SK-N-SH (cell line): ENCODE measurements around the gene UQCR11. TPM values are rescaled to one million over a fixed set of nuclear protein-coding genes. Genes with fewer than 3 reads are reported as not detected.
A peak's percentile ranks its signal among the peaks of the same experiment; 100 is the strongest.

ENCODE experiments used
- CTCF ChIA-PET: fragments of 300-600, 350-600 bp; formaldehyde crosslinking; extraction: SDS; loops from one replicate; lab custom pipeline; 2021; lab: Yijun Ruan, JAX
- POLR2A ChIA-PET: fragments of 350-600 bp; sonication (Branson Sonifier 250); formaldehyde crosslinking; extraction: SDS; loops from one replicate; lab custom pipeline; 2020; ENCODE audit warnings: antibody characterized with exemption, inconsistent platforms; lab: Yijun Ruan, JAX
- DNase-seq: peaks from one replicate; pipeline ENCODE4 v3.0.0; 2012
- H2AFZ ChIP-seq: fragments of 200-600 bp; sonication (generic); 2 replicates; pipeline ENCODE4 v1.8.1; 2016; ENCODE audit warnings: antibody characterized with exemption, mild to moderate bottlenecking, low read depth
- H3F3A ChIP-seq: fragments of 200-600 bp; sonication (generic); replicated peaks from 2 replicates; pipeline ENCODE3; 2016; ENCODE audit warnings: antibody characterized with exemption, mild to moderate bottlenecking; ENCODE audit not compliant: insufficient read depth
- H3K27ac ChIP-seq, 2 experiments: fragments of 200-500 bp in 1 of 2; fragments of 200-600 bp in 1 of 2; sonication (Bioruptor generic) in 1 of 2; sonication (generic), shearing (Covaris generic) in 1 of 2; 2 replicates each; pipeline versions ENCODE4 v1.5.1 to v1.6.1; 2014 to 2016; ENCODE audit warnings: low read depth in 2 of 2, inconsistent platforms in 1 of 2, low read length in 1 of 2, mild to moderate bottlenecking in 1 of 2, mixed read lengths in 1 of 2
- H3K27me3 ChIP-seq: fragments of 200-600 bp; sonication (generic), shearing (Covaris generic); 2 replicates; pipeline ENCODE4 v1.6.1; 2016; ENCODE audit warnings: mixed run types; ENCODE audit not compliant: insufficient read depth
- H3K36me3 ChIP-seq, 2 experiments: fragments of 200-500 bp in 1 of 2; fragments of 200-600 bp in 1 of 2; sonication (Bioruptor generic) in 1 of 2; sonication (generic) in 1 of 2; replicated peaks in 1 of 2; 2 replicates each; pipeline versions ENCODE3 to v1.5.1; 2014 to 2016; ENCODE audit warnings: low read length in 1 of 2, mild to moderate bottlenecking in 1 of 2; ENCODE audit not compliant: insufficient read depth in 2 of 2, control insufficient read depth in 1 of 2
- H3K4me1 ChIP-seq, 2 experiments: fragments of 200-500 bp in 1 of 2; fragments of 200-600 bp in 1 of 2; sonication (Bioruptor generic) in 1 of 2; sonication (generic), shearing (Covaris generic) in 1 of 2; 2 replicates each; pipeline versions ENCODE4 v1.5.1 to v1.6.1; 2014 to 2016; ENCODE audit warnings: low read depth in 1 of 2, low read length in 1 of 2, mixed run types in 1 of 2; ENCODE audit not compliant: insufficient read depth in 2 of 2, control insufficient read depth in 1 of 2
- H3K4me2 ChIP-seq: fragments of 200-600 bp; sonication (generic), shearing (Covaris generic); 2 replicates; pipeline ENCODE4 v1.6.1; 2017; ENCODE audit warnings: mixed run types
- H3K4me3 ChIP-seq, 2 experiments: fragments of 200-500 bp in 1 of 2; fragments of 200-600 bp in 1 of 2; sonication (Bioruptor generic) in 1 of 2; sonication (generic), shearing (Covaris generic) in 1 of 2; 2 replicates each; pipeline versions ENCODE4 v1.5.1 to v1.8.1; 2014 to 2016; ENCODE audit warnings: low read depth in 2 of 2, inconsistent platforms in 1 of 2, low read length in 1 of 2, mild to moderate bottlenecking in 1 of 2, mixed read lengths in 1 of 2, moderate library complexity in 1 of 2
- H3K79me2 ChIP-seq: fragments of 200-600 bp; sonication (generic); 2 replicates; pipeline ENCODE4 v1.8.1; 2017; ENCODE audit warnings: mild to moderate bottlenecking; ENCODE audit not compliant: insufficient read depth
- H3K9ac ChIP-seq: fragments of 200-600 bp; sonication (generic); 2 replicates; pipeline ENCODE4 v1.6.1; 2017; ENCODE audit warnings: mixed run types
- H3K9me2 ChIP-seq: fragments of 200-600 bp; sonication (generic); 2 replicates; pipeline ENCODE4 v1.6.1; 2017; ENCODE audit warnings: mixed run types
- H3K9me3 ChIP-seq: fragments of 200-600 bp; sonication (generic); 2 replicates; pipeline ENCODE4 v1.6.1; 2017; ENCODE audit warnings: mixed run types, mild to moderate bottlenecking, moderate library complexity
- H4K20me1 ChIP-seq: fragments of 200-600 bp; sonication (generic); 2 replicates; pipeline ENCODE4 v1.6.1; 2017; ENCODE audit warnings: mild to moderate bottlenecking, mixed run types; ENCODE audit not compliant: insufficient read depth
- CHD2 ChIP-seq: fragments of 150-350 bp; IDR thresholded peaks from 2 replicates; pipeline ENCODE4 v1.6.1; 2018; ENCODE audit warnings: low read length; ENCODE audit not compliant: partially characterized antibody
- CTCF ChIP-seq: fragments of 200-600 bp; sonication (generic); IDR thresholded peaks from 2 replicates; pipeline ENCODE4 v1.6.1; 2017; ENCODE audit warnings: antibody characterized with exemption, mild to moderate bottlenecking, moderate library complexity
- ELF1 ChIP-seq: IDR thresholded peaks from 2 replicates; pipeline ENCODE4 v1.4.0; 2012
- EP300 ChIP-seq, 2 experiments: IDR thresholded peaks; 2 replicates each; pipeline versions ENCODE4 v1.4.0 to v1.6.1; 2012; ENCODE audit warnings: borderline replicate concordance in 1 of 2, low read depth in 1 of 2, low read length in 1 of 2
- EZH2phosphoT487 ChIP-seq: fragments of 200-600 bp; sonication (generic); IDR thresholded peaks from 2 replicates; pipeline ENCODE4 v1.6.1; 2017; ENCODE audit warnings: low read depth, mixed run types, mild to moderate bottlenecking, antibody characterized with exemption, moderate library complexity, borderline replicate concordance
- FOSL2 ChIP-seq: IDR thresholded peaks from 2 replicates; pipeline ENCODE4 v1.4.0; 2012; ENCODE audit warnings: low read depth, mild to moderate bottlenecking, moderate library complexity, borderline replicate concordance
- FOXM1 ChIP-seq: IDR thresholded peaks from 2 replicates; pipeline ENCODE4 v1.4.0; 2012; ENCODE audit warnings: low read depth, mild to moderate bottlenecking
- GABPA ChIP-seq: IDR thresholded peaks from 2 replicates; pipeline ENCODE4 v1.4.0; 2012; ENCODE audit warnings: low read depth, mild to moderate bottlenecking
- JUND ChIP-seq: IDR thresholded peaks from 2 replicates; pipeline ENCODE4 v1.4.0; 2012
- POLR2AphosphoS5 ChIP-seq: IDR thresholded peaks from 2 replicates; pipeline ENCODE4 v1.6.1; 2012; ENCODE audit warnings: low read depth, low read length
- RCOR1 ChIP-seq: fragments of 150-350 bp; IDR thresholded peaks from 2 replicates; pipeline ENCODE4 v1.6.1; 2017; ENCODE audit warnings: antibody characterized with exemption, low read length
- SIN3A ChIP-seq: IDR thresholded peaks from 2 replicates; pipeline ENCODE4 v1.6.1; 2012; ENCODE audit warnings: low read depth, mild to moderate bottlenecking, low read length, moderate library complexity, borderline replicate concordance
- TCF12 ChIP-seq: IDR thresholded peaks from 2 replicates; pipeline ENCODE4 v1.4.0; 2012
- TEAD4 ChIP-seq: IDR thresholded peaks from 2 replicates; pipeline ENCODE4 v1.4.0; 2012; ENCODE audit warnings: mild to moderate bottlenecking, borderline replicate concordance; ENCODE audit not compliant: insufficient read depth
- USF2 ChIP-seq: fragments of 150-350 bp; IDR thresholded peaks from 2 replicates; pipeline ENCODE4 v1.6.1; 2017; ENCODE audit warnings: antibody characterized with exemption, low read length, low read depth, borderline replicate concordance
- YY1 ChIP-seq: IDR thresholded peaks from 2 replicates; pipeline ENCODE4 v1.4.0; 2012; ENCODE audit warnings: low read depth, mild to moderate bottlenecking
- ZBTB33 ChIP-seq: IDR thresholded peaks from 2 replicates; pipeline ENCODE4 v1.4.0; 2012; ENCODE audit warnings: low read depth, borderline replicate concordance
- WGBS: methylation state at CpG from one replicate; pipeline ENCODE4 v1.1.6; 2017; ENCODE audit warnings: low lambda C conversion rate; 5-methylcytosine and 5-hydroxymethylcytosine counted together
- polyA plus RNA-seq, 3 experiments: library from polyadenylated mRNA; depleted of rRNA; stranded (reverse); fragments of >200 nt; gene quantifications; 2 replicates each; pipeline ENCODE4 v1.2.3, GENCODE V29; 2012

UQCR11 gene
- polyA plus RNA-seq, 1 of the 3 experiments (the other 2 are of a cell fraction): 372 TPM

- Histone ChIP-seq H3K27ac (no peak overlapping the region; a peak in 1 of 4 replicates), H3K9ac (no peak overlapping the region), H3K27me3 (no peaks in the 10 kb centered on the region), H3K79me2 (peaks cover 83% of the 10 kb centered on the region), H3K4me2 (no peak overlapping the region), H3K4me3 (no peak overlapping the region), H3K4me1 (peaks cover 9 to 12% of the 10 kb centered on the region in 2 experiments; a peak in 1 of 4 replicates), H3K9me3 (no peaks in the 10 kb centered on the region), H4K20me1 (peaks cover 43% of the 10 kb centered on the region; the same call in 1 of the 2 replicates), H2AFZ (no peak overlapping the region), H3K9me2 (no peaks in the 10 kb centered on the region), H3F3A (no peaks in the 10 kb centered on the region), H3K36me3 (peaks cover 0 to 10% of the 10 kb centered on the region in 2 experiments)
- ChIA-PET CTCF (interaction anchor here (1.2 to 2.3 kb wide), 3 partner anchors 13 to 84 kb away, joined by 3 to 8 read pairs (median 4); no protein-coding TSS in a partner anchor), POLR2A (interaction anchor here (0.7 to 1.3 kb wide), 2 partner anchors 9 to 739 kb away, joined by 4 to 5 read pairs; no protein-coding TSS in a partner anchor)
- 76% methylated on average over 6 of the region's 9 CpGs for WGBS
- TF ChIP-seq POLR2AphosphoS5 (peak; percentile 47; the same call in 1 of the 2 replicates), TCF12 (no peak), TEAD4 (no peak)
- DNase-seq: no peak
These were observed 17.4 kb downstream of the UQCR11 start for GRCh38 chr19:1587872-1588271.

GRCh38 chr19:1585243-1585580 is 20.1 kb downstream of the UQCR11 start:
- H4K20me1 ChIP-seq: peaks cover 31% of the 10 kb centered on the region; the same call in 1 of the 2 replicates
- H3F3A ChIP-seq: no peaks in the 10 kb centered on the region
- H3K9me2 ChIP-seq: no peaks in the 10 kb centered on the region
- WGBS: 96% methylated on average over 7 of the region's 13 CpGs
- H3K4me1 ChIP-seq: peaks cover 1 to 4% of the 10 kb centered on the region in 2 experiments; a peak in 1 of 4 replicates
- H3K79me2 ChIP-seq: peaks cover 68% of the 10 kb centered on the region
- no peak for DNase-seq
- ChIA-PET POLR2A (no interaction called here), CTCF (no interaction called here)
- no peak overlapping the region for H2AFZ ChIP-seq
- no peak for TF ChIP-seq FOXM1
- no peak for TF ChIP-seq GABPA
- TF ChIP-seq ZBTB33: no peak
- no peak for TF ChIP-seq SIN3A
- TF ChIP-seq RCOR1: no peak
- no peak for TF ChIP-seq USF2
- TF ChIP-seq FOSL2: no peak
- TF ChIP-seq YY1: no peak
- TF ChIP-seq CTCF: no peak
- TF ChIP-seq CHD2: no peak
- TF ChIP-seq POLR2AphosphoS5: no peak
- no peak for TF ChIP-seq ELF1
- TF ChIP-seq EP300 (IDR thresholded peaks at IDR 0.05; ENCODE audit: borderline replicate concordance in 1 of 2, low read depth in 1 of 2, low read length in 1 of 2): no peak
- TF ChIP-seq EZH2phosphoT487: no peak
- no peak for TF ChIP-seq JUND
- H3K4me3 ChIP-seq: no peak overlapping the region
- no peak overlapping the region for H3K4me2 ChIP-seq
- H3K9me3 ChIP-seq: no peaks in the 10 kb centered on the region
- no peaks in the 10 kb centered on the region for H3K27me3 ChIP-seq
- H3K27ac ChIP-seq: no peak overlapping the region
- H3K36me3 ChIP-seq: peaks cover 10 to 20% of the 10 kb centered on the region in 2 experiments
- no peak overlapping the region for H3K9ac ChIP-seq
